ENCODE measurements around the gene TBCCD1.
"Not testable (repeated sequence)": the region's sequence is repeated elsewhere in the genome, so short reads cannot be mapped to it uniquely, and the experiment has no call there.

Gene TBCCD1

GRCh38 chr3:186540835-186541226 lies 26.3 kb downstream of the TBCCD1 start:
- no peak for TF ChIP-seq ZFX (IDR thresholded peaks at IDR 0.05)
- TF ChIP-seq CTCF (conservative IDR thresholded peaks at IDR 0.05): peak; percentile 71
- no peak overlapping the region for H3K27ac ChIP-seq

- TF ChIP-seq ZFX (IDR thresholded peaks at IDR 0.05) (no peak), CTCF (conservative IDR thresholded peaks at IDR 0.05) (peak; percentile 90)
- no peak overlapping the region for H3K27ac ChIP-seq
These were observed 26.8 kb downstream of the TBCCD1 start for GRCh38 chr3:186540221-186540834.

GRCh38 chr3:186538779-186539178 lies 28.4 kb downstream of the TBCCD1 start:
- TF ChIP-seq CTCF (conservative IDR thresholded peaks at IDR 0.05) (no peak), ZFX (IDR thresholded peaks at IDR 0.05) (no peak)
- no peak overlapping the region for H3K27ac ChIP-seq

- TF ChIP-seq ZFX (IDR thresholded peaks at IDR 0.05) (no peak), CTCF (conservative IDR thresholded peaks at IDR 0.05) (0 out of 2 replicates have a peak, but pooled peaks have one; percentile 7)
- H3K27ac ChIP-seq: peak overlapping the region; percentile 19; the same call in 1 of the 2 replicates
These were observed 30.0 kb downstream of the TBCCD1 start for GRCh38 chr3:186536883-186537844.

GRCh38 chr3:186534113-186534669 lies 32.9 kb downstream of the TBCCD1 start:
- TF ChIP-seq CTCF (conservative IDR thresholded peaks at IDR 0.05) (no peak), ZFX (IDR thresholded peaks at IDR 0.05) (no peak)
- H3K27ac ChIP-seq: no peak overlapping the region

GRCh38 chr3:186532598-186533072 lies 34.5 kb downstream of the TBCCD1 start:
- no peak for TF ChIP-seq CTCF (conservative IDR thresholded peaks at IDR 0.05)
- no peak for TF ChIP-seq ZFX (IDR thresholded peaks at IDR 0.05)
- no peak overlapping the region for H3K27ac ChIP-seq

- not testable (repeated sequence) for H3K27ac ChIP-seq
These were observed 35.4 kb downstream of the TBCCD1 start for GRCh38 chr3:186531694-186532093.

Data from C4-2B (cell line).